LNCAP (cell line): ENCODE results near the gene TNRC6C.

ENCODE experiments used
- TF ChIP-seq, protein P1 (sequence below): fragments of 450-650 bp; IDR thresholded peaks from 2 replicates; pipeline ENCODE4 v1.5.1; 2017; ENCODE audit warnings: mild to moderate bottlenecking

Gene TNRC6C

DNA sequence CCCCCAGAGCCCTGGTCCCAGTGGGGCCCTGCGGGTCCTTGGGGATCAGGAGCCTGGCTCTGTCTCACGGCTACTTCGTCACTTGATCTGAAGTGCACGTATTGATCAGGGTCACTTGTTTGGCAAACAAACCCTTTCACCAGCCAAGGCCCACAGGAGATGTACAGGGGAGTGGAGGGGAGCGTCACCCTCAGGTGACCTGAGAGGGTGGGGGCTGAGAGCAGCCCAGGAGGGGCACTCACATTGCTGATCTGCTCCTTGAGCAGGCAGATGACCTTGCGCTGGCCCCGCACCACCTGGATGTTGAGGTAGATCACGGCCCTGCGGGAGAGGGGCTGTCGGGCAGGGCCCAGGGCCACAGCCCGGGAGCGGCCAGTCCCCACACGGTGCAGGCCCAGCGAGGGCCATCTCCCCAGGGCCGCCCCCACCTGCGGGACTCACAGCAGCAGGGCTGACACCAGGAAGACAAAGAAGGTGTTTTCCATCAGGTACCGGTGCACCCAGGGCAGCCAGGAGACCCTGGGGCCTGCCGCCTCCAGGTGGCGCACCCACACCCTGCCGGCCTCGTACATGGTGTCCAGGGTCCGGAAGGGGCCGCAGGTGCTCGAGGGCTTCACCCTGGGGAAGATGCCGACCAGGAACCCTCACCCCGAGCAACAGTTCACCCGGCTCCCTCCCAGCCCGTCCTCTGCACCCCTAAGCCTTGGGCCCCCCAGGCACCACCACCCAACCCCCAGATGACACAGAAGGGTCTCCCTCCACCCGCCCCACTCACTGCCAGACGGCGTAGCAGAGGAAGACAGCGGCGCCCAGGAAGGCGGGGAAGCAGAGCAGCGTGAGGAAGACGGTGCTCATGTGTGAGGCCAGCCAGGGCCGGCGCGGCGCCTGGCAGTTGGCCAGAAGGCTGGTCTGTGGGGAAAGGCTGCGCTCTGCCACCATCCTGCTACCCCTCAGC is 158.8 kb downstream of the TNRC6C start:
- TF ChIP-seq, protein P1, sequence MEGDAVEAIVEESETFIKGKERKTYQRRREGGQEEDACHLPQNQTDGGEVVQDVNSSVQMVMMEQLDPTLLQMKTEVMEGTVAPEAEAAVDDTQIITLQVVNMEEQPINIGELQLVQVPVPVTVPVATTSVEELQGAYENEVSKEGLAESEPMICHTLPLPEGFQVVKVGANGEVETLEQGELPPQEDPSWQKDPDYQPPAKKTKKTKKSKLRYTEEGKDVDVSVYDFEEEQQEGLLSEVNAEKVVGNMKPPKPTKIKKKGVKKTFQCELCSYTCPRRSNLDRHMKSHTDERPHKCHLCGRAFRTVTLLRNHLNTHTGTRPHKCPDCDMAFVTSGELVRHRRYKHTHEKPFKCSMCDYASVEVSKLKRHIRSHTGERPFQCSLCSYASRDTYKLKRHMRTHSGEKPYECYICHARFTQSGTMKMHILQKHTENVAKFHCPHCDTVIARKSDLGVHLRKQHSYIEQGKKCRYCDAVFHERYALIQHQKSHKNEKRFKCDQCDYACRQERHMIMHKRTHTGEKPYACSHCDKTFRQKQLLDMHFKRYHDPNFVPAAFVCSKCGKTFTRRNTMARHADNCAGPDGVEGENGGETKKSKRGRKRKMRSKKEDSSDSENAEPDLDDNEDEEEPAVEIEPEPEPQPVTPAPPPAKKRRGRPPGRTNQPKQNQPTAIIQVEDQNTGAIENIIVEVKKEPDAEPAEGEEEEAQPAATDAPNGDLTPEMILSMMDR, result peak; percentile 41

DNA sequence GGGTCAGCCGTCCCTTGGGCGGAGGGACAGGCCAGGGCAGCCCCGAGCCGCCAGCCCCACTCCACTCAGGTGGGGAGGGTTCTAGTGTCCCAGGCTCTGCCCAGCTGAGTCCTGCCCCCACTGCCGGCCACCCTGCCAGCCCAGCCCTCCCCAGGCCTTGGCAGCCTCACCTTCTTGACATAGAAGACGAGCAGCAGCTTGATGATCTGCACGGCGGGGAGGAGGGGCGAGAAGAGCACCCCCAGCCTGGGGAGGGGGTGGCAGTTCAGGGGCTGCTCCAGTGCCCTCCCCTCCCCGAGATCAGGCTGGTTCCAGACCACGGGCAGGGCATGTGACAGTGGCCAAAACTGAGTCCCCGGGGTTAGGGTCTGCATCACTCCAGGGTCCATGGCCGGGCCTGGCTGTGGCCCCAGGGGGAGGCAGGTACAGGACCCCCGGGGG is 160.3 kb downstream of the TNRC6C start:
- TF ChIP-seq, protein P1, result no peak

DNA sequence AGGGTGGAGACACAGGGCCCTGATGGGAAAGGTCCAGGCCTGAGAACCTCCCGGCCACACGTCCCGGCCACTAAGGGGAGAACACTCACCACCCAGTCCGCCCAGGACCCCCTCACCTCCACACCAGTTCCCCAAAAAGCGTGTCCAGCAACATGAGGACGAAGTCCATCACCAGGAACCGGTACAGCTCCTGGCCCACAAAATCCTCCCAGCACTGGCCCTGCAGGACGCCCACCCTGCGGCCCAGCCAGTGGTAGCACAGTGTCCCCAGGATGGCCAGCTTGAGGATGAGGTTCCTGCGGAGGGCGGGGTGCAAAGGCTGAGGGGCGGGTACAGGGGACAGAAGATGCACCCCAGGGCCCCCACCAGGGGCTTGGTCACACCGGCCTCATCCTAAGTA is 162.0 kb downstream of the TNRC6C start:
- TF ChIP-seq, protein P1, result no peak

DNA sequence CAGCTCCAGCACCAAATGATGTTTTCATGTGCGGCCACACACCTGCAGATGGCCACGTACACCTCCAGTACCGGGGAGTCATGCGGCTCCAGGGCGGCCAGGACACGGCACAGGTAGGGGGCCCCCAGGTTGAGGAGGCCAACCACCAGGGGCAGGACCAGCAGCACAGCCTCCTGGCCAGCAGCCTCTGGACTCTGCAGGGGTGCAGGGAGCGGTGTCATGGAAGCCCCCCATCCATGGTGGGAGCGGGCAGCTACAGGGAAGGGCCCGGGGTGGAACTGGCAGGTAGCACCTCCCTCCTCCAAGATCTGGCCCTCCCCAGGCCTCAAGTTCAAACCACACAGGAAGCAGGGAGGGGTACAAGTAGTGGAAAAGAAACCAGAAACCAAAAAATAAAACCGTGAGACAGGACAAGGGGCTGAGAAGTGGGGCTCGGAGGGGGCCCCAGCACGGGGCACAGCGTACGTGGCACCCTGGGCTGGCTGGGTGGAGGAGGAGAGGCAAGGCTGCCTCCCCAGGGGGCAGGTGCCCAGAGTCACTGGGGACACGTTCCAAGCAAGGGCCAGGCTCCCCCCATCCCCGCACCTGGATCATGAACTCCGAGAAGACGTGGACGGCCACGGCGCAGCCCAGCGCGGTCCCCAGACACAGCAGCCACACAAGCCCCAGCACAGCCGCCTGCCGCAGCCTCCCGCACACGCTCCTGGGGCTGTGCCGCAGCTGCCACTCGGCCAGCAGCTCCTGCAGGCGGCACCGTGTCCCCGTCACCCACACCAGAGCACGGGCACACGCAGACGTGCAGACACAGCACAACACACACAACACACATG is 162.7 kb downstream of the TNRC6C start:
- TF ChIP-seq, protein P1, result no peak

DNA sequence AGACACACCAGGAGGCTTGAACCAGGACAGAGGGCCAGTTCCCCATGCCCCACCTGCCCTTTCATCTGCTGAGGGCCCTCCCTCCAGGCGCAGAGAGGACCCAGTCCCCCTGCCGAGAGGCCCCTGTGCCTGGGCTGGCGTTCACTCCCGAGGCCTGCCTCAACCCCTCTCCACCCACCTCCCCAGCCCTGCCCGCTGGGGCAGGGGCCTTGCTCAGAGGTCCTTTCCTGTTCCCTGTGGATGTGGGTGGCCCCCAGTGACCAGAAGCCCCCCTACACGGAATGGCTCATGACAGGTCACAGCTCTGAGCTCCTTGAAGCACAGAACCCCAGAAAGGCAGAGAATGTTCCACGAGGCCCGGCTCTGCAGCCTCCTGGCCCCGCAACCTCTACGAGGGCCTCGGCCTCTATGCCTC is 163.3 kb downstream of the TNRC6C start:
- TF ChIP-seq, protein P1, result no peak

DNA sequence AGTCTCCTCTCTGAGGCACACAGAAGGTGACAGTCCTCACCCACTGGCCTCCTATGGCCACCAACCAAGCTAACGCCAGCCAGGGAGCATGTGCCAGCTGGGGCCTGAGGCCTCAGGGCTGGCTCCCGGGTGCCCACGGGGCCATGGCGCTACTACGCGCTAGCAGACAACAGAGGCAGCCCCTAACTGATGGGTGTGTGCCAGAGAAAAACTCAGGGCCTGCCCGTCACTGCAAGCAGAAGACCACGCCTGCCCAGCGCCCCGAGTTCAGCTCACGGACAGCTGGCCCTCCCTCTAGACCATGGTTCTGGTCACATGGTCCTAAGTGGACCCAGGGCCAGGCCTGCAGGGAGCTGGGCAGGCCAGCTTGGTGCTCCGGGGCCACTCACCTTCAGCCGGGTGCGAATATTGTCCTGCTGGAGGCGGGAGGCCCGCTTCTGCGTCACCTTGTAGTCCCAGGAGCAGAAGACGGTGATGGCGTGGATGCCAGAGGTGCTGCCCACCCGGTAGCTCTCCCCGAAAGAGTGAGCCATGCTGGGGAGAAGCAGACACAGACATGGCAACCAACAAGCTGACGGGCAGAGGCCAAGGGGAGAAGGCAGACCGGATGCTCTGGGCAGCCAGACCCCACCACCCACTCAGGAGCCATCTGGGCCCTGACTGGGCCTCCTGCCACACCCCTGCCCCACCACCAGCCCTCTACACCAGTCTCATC is 163.9 kb downstream of the TNRC6C start:
- TF ChIP-seq, protein P1, result no peak

DNA sequence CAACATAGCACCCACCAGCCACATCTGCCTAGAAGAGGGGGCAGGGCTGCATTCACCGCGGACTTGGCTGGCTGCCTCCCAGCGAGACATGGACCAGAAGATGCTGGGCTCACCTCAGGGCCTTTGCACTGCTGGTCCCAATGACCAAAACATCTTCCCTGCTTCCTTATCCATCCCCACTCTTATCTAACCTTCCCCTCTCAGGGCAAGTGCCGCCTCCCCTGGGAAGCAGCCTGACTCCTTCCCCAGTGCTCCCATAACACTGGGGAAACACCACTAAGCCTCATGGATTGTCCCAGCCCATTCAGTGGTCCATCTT is 164.4 kb downstream of the TNRC6C start:
- TF ChIP-seq, protein P1, result no peak
